Measurements from ENCODE around the gene SPINK2. TPM values are rescaled to one million over a fixed set of nuclear protein-coding genes. Genes with fewer than 3 reads are reported as not detected.

SPINK2 gene
- polyA plus RNA-seq, 1 donor, result 0.72 TPM

DNA sequence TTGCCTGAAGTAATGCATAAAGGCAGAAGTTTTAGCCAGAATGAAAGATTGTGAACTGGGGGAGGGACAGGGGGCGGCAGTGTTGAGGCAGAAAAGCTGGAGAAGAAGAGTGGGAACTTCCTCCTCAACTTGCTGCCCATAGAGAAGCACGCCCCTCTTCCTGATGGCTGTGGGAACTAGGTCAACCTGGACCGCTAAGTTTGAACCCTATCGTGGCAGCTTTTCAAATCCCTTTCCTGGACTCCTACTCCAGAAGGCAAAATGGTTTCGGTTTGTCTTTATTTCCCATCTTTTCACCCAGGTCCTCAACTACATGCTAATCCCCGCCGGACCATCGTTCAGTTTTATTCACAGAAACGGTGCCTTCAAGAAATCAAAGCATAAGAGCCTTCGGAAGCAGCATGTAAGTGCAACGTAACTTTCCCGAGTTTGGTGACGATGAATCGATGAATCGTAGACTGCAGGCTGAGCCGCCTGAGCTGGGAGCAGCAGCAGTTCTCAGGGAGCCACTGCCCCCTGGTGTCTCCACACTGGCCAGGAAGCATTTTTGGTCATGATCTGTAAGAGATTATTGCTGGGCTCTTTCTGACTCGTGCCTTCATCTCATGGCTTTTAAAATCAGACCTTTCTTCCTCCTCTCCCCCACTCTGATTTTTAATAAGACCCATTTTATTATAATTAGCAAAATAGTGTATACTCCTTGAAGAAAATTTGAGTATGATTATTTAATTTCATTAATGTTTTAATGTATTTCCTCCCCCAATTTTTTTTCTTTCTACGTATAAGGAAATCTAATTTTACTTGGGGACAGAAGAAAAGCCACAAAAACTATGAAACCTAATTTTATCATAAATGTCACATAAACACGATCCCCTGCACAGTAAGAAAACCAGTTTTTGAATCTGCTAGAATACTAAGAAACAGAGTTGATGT lies 21.4 kb downstream of the SPINK2 start:
- H3K4me3 ChIP-seq (ENCODE audit: low read length), result peak overlapping the region; percentile 55
- WGBS (ENCODE audit: insufficient coverage, low lambda C conversion rate), result 28% methylated on average over 3 of the region's 19 CpGs
- DNase-seq, result peak; percentile 85 to 88

GRCh38 chr4:56799161-56799759 lies 22.2 kb downstream of the SPINK2 start:
- Histone ChIP-seq H3K4me1 (ENCODE audit: control insufficient read depth, insufficient read depth, low read length) (no peaks in the 10 kb centered on the region), H3K36me3 (ENCODE audit: control insufficient read depth, insufficient read depth, low read length) (no peaks in the 10 kb centered on the region), H3K27me3 (ENCODE audit: control insufficient read depth, insufficient read depth, low read length) (no peaks in the 10 kb centered on the region), H3K4me3 (ENCODE audit: low read length) (peak overlapping the region; percentile 55), H3K27ac (ENCODE audit: low read length) (no peak overlapping the region), H3K9me3 (ENCODE audit: control insufficient read depth, low read depth, low read length) (no peaks in the 10 kb centered on the region)
- WGBS (ENCODE audit: insufficient coverage, low lambda C conversion rate), result 89% methylated on average over 5 of the region's 11 CpGs
- DNase-seq, result no peak

More for the DNA sequence above, 21.4 kb downstream of the SPINK2 start:
- no peaks in the 10 kb centered on the region for H3K36me3 ChIP-seq (ENCODE audit: control insufficient read depth, insufficient read depth, low read length)
- H3K27ac ChIP-seq (ENCODE audit: low read length), result peak overlapping the region; percentile 40
- H3K4me1 ChIP-seq (ENCODE audit: control insufficient read depth, insufficient read depth, low read length), result no peaks in the 10 kb centered on the region
- no peaks in the 10 kb centered on the region for H3K9me3 ChIP-seq (ENCODE audit: control insufficient read depth, low read depth, low read length)
- H3K27me3 ChIP-seq (ENCODE audit: control insufficient read depth, insufficient read depth, low read length), result no peaks in the 10 kb centered on the region

GRCh38 chr4:56796211-56796610 lies 25.3 kb downstream of the SPINK2 start:
- no peaks in the 10 kb centered on the region for H3K4me1 ChIP-seq (ENCODE audit: control insufficient read depth, insufficient read depth, low read length)
- WGBS (ENCODE audit: insufficient coverage, low lambda C conversion rate), result no CpG with 5 or more reads among the region's 3 CpGs
- H3K9me3 ChIP-seq (ENCODE audit: control insufficient read depth, low read depth, low read length), result no peaks in the 10 kb centered on the region
- no peak for DNase-seq
- no peak overlapping the region for H3K4me3 ChIP-seq (ENCODE audit: low read length)
- H3K27ac ChIP-seq (ENCODE audit: low read length), result no peak overlapping the region
- H3K36me3 ChIP-seq (ENCODE audit: control insufficient read depth, insufficient read depth, low read length), result no peaks in the 10 kb centered on the region
- no peaks in the 10 kb centered on the region for H3K27me3 ChIP-seq (ENCODE audit: control insufficient read depth, insufficient read depth, low read length)

- DNase-seq, result no peak
- Histone ChIP-seq H3K27ac (ENCODE audit: low read length) (no peak overlapping the region), H3K4me1 (ENCODE audit: control insufficient read depth, insufficient read depth, low read length) (peaks cover 13% of the 10 kb centered on the region), H3K9me3 (ENCODE audit: control insufficient read depth, low read depth, low read length) (no peaks in the 10 kb centered on the region), H3K4me3 (ENCODE audit: low read length) (no peak overlapping the region), H3K27me3 (ENCODE audit: control insufficient read depth, insufficient read depth, low read length) (no peaks in the 10 kb centered on the region), H3K36me3 (ENCODE audit: control insufficient read depth, insufficient read depth, low read length) (no peaks in the 10 kb centered on the region)
- 100% methylated on average over 2 of the region's 4 CpGs for WGBS (ENCODE audit: insufficient coverage, low lambda C conversion rate)
Observed at GRCh38 chr4:56791316-56791715, 30.2 kb downstream of the SPINK2 start.

DNA sequence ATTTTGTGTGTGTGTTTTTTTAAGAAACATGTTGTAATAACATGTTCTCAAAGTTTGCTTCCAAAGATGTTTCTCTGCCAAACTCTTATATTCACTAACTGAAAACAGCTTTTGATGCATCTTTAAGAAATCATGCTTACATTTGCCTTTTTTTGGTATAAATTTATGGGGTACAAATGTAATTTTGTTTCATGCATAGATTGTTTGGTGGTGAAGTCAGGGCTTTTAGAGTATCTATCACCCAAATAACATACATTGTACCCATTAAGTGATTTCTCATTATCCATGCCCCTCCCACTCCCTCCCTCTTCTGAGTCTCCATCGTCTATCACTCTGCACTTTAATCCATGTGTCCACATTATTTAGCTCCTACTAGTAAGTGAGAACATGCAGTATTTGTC lies 30.8 kb downstream of the SPINK2 start:
- no CpG with 5 or more reads among the region's 1 CpG for WGBS (ENCODE audit: insufficient coverage, low lambda C conversion rate)
- H3K27ac ChIP-seq (ENCODE audit: low read length), result no peak overlapping the region

GRCh38 chr4:56788081-56788480 lies 33.4 kb downstream of the SPINK2 start:
- peak overlapping the region; percentile 78 for H3K27ac ChIP-seq (ENCODE audit: low read length)
- no peaks in the 10 kb centered on the region for H3K36me3 ChIP-seq (ENCODE audit: control insufficient read depth, insufficient read depth, low read length)
- WGBS (ENCODE audit: insufficient coverage, low lambda C conversion rate), result no CpG with 5 or more reads among the region's 7 CpGs
- H3K9me3 ChIP-seq (ENCODE audit: control insufficient read depth, low read depth, low read length), result no peaks in the 10 kb centered on the region
- no peak overlapping the region for H3K4me3 ChIP-seq (ENCODE audit: low read length)
- no peaks in the 10 kb centered on the region for H3K27me3 ChIP-seq (ENCODE audit: control insufficient read depth, insufficient read depth, low read length)
- DNase-seq, result no peak
- H3K4me1 ChIP-seq (ENCODE audit: control insufficient read depth, insufficient read depth, low read length), result peaks cover 14% of the 10 kb centered on the region

More for the DNA sequence above, 30.8 kb downstream of the SPINK2 start:
- Histone ChIP-seq H3K4me3 (ENCODE audit: low read length) (no peak overlapping the region), H3K4me1 (ENCODE audit: control insufficient read depth, insufficient read depth, low read length) (peaks cover 14% of the 10 kb centered on the region), H3K27me3 (ENCODE audit: control insufficient read depth, insufficient read depth, low read length) (no peaks in the 10 kb centered on the region), H3K36me3 (ENCODE audit: control insufficient read depth, insufficient read depth, low read length) (no peaks in the 10 kb centered on the region), H3K9me3 (ENCODE audit: control insufficient read depth, low read depth, low read length) (no peaks in the 10 kb centered on the region)
- peak in 1 of 2 donors; percentile 16 for DNase-seq

DNA sequence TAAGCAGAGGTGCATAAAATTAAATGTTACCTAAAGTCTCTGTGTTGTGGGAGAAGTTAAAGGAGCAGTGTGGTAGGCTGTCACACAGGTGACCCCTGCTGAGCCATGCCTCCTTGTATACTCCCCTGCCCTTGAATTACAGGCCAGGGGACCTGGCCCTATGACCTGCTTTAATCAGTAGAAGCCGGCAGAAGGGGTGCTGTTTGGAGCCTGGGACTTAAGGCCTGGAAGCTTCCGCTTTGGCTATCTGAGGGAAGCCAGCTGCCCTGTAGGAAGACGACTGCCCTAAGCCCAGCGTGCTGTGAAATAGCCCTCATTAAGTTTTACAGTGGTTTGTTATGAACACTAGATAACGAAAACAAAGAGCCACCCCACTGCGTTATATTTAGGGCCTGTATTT lies 34.1 kb downstream of the SPINK2 start:
- Histone ChIP-seq H3K4me3 (ENCODE audit: low read length) (no peak overlapping the region), H3K36me3 (ENCODE audit: control insufficient read depth, insufficient read depth, low read length) (no peaks in the 10 kb centered on the region), H3K27me3 (ENCODE audit: control insufficient read depth, insufficient read depth, low read length) (no peaks in the 10 kb centered on the region), H3K9me3 (ENCODE audit: control insufficient read depth, low read depth, low read length) (no peaks in the 10 kb centered on the region), H3K27ac (ENCODE audit: low read length) (peak overlapping the region; percentile 78), H3K4me1 (ENCODE audit: control insufficient read depth, insufficient read depth, low read length) (peaks cover 14% of the 10 kb centered on the region)
- no CpG with 5 or more reads among the region's 6 CpGs for WGBS (ENCODE audit: insufficient coverage, low lambda C conversion rate)
- DNase-seq, result peak; percentile 36 to 84

DNA sequence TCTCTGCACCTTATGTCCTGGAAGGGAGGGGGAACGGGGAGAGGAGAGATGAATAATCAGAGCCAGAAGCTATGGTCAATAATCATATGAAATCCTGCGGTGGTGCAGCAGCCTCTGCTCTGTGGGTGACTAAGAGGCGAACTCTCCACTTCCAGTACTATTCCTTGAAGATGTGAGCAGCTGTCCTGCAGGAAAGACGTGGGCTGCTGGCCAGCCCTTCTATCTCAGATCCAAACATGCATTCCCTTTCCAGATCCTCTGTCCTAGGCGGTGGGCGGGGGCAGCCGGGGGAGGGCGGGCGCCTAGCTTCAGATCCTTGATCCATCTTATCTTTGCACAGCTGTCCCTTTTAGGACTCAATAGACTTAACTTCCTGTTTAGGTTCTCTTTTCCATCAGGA lies 34.5 kb downstream of the SPINK2 start:
- H3K4me1 ChIP-seq (ENCODE audit: control insufficient read depth, insufficient read depth, low read length), result peaks cover 14% of the 10 kb centered on the region

GRCh38 chr4:56783986-56784385 lies 37.5 kb downstream of the SPINK2 start:
- Histone ChIP-seq H3K36me3 (ENCODE audit: control insufficient read depth, insufficient read depth, low read length) (no peaks in the 10 kb centered on the region), H3K27me3 (ENCODE audit: control insufficient read depth, insufficient read depth, low read length) (no peaks in the 10 kb centered on the region), H3K9me3 (ENCODE audit: control insufficient read depth, low read depth, low read length) (no peaks in the 10 kb centered on the region), H3K4me1 (ENCODE audit: control insufficient read depth, insufficient read depth, low read length) (peaks cover 14% of the 10 kb centered on the region), H3K27ac (ENCODE audit: low read length) (no peak overlapping the region), H3K4me3 (ENCODE audit: low read length) (no peak overlapping the region)
- DNase-seq, result no peak
- WGBS (ENCODE audit: insufficient coverage, low lambda C conversion rate), result no CpG with 5 or more reads among the region's 5 CpGs

More for the DNA sequence above, 34.5 kb downstream of the SPINK2 start:
- DNase-seq, result peak in 1 of 2 donors; percentile 25
- Histone ChIP-seq H3K27me3 (ENCODE audit: control insufficient read depth, insufficient read depth, low read length) (no peaks in the 10 kb centered on the region), H3K36me3 (ENCODE audit: control insufficient read depth, insufficient read depth, low read length) (no peaks in the 10 kb centered on the region), H3K4me3 (ENCODE audit: low read length) (no peak overlapping the region), H3K27ac (ENCODE audit: low read length) (peak overlapping the region; percentile 78), H3K9me3 (ENCODE audit: control insufficient read depth, low read depth, low read length) (no peaks in the 10 kb centered on the region)
- WGBS (ENCODE audit: insufficient coverage, low lambda C conversion rate), result no CpG with 5 or more reads among the region's 9 CpGs

DNA sequence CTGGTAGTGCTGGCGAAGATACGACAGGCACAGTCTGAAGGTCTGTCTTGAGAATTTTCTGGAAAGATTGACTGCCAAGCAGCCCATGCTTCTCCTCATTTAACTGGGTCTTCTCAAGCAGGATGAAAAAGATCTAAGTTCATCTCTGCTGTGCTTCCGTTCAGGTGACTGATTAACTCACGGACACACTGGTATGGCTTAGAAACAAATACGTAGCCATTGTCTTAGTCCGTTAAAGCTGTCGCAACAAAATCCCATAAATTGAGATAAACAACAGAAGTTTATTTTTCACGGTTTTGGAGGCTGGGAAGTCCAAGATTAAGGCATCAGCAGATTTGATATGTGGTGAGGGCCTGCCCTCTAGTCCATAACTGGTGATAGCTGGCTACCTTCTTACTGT lies 39.5 kb downstream of the SPINK2 start:
- Histone ChIP-seq H3K27ac (ENCODE audit: low read length) (no peak overlapping the region), H3K36me3 (ENCODE audit: control insufficient read depth, insufficient read depth, low read length) (no peaks in the 10 kb centered on the region), H3K4me3 (ENCODE audit: low read length) (no peak overlapping the region), H3K27me3 (ENCODE audit: control insufficient read depth, insufficient read depth, low read length) (no peaks in the 10 kb centered on the region), H3K9me3 (ENCODE audit: control insufficient read depth, low read depth, low read length) (no peaks in the 10 kb centered on the region), H3K4me1 (ENCODE audit: control insufficient read depth, insufficient read depth, low read length) (peaks cover 7% of the 10 kb centered on the region)
- WGBS (ENCODE audit: insufficient coverage, low lambda C conversion rate), result 100% methylated on average over 2 of the region's 8 CpGs
- DNase-seq, result peak in 1 of 2 donors; percentile 27

Measured in large intestine (tissue), 3 donors.